GM18507 (cell line): ENCODE results near the gene TMEM176B.

Experiments
- DNase-seq: peaks from one replicate; pipeline ENCODE4 v3.0.0; 2011; ENCODE audit warnings: low read depth; ENCODE audit not compliant: insufficient read length; ENCODE audit errors: extremely low spot score
- FAIRE-seq: peaks from 2 replicates; lab custom pipeline; 2011; peaks lifted over from hg19 to GRCh38; lab: Jason Lieb, UNC

Gene TMEM176B

GRCh38 chr7:150756858-150757257, 43.3 kb downstream of the TMEM176B start:
- FAIRE-seq (peak; percentile 80), DNase-seq (no peak)

- DNase-seq (no peak), FAIRE-seq (no peak)
Measured at GRCh38 chr7:150756166-150756565, 44.0 kb downstream of the TMEM176B start.

- peak; percentile 94 for FAIRE-seq
- no peak for DNase-seq
Measured at GRCh38 chr7:150755473-150756099, 44.6 kb downstream of the TMEM176B start.

GRCh38 chr7:150754951-150755350, 45.2 kb downstream of the TMEM176B start:
- no peak for DNase-seq
- FAIRE-seq = no peak

- DNase-seq (no peak), FAIRE-seq (peak; percentile 75)
Measured at GRCh38 chr7:150753826-150754603, 46.1 kb downstream of the TMEM176B start.

GRCh38 chr7:150753239-150753638, 46.9 kb downstream of the TMEM176B start:
- DNase-seq = no peak
- FAIRE-seq = peak; percentile 55

- FAIRE-seq (no peak), DNase-seq (no peak)
Measured at GRCh38 chr7:150751702-150752101, 48.5 kb downstream of the TMEM176B start.

GRCh38 chr7:150748376-150748775, 51.8 kb downstream of the TMEM176B start:
- no peak for FAIRE-seq
- DNase-seq = no peak

GRCh38 chr7:150746921-150747320, 53.2 kb downstream of the TMEM176B start:
- no peak for DNase-seq
- no peak for FAIRE-seq

GRCh38 chr7:150745876-150746275, 54.3 kb downstream of the TMEM176B start:
- FAIRE-seq (no peak), DNase-seq (no peak)

- DNase-seq (no peak), FAIRE-seq (no peak)
Measured at GRCh38 chr7:150745086-150745485, 55.1 kb downstream of the TMEM176B start.

- no peak for DNase-seq
- no peak for FAIRE-seq
Measured at GRCh38 chr7:150744041-150744656, 56.0 kb downstream of the TMEM176B start.

GRCh38 chr7:150742286-150742968, 57.7 kb downstream of the TMEM176B start:
- FAIRE-seq (no peak), DNase-seq (no peak)
